ENCODE measurements around the gene PSAP. TPM values are rescaled to one million over a fixed set of nuclear protein-coding genes. Genes with fewer than 3 reads are reported as not detected.

The PSAP gene
- total RNA-seq, 1 donor from 2014 or later, result 510 TPM

DNA sequence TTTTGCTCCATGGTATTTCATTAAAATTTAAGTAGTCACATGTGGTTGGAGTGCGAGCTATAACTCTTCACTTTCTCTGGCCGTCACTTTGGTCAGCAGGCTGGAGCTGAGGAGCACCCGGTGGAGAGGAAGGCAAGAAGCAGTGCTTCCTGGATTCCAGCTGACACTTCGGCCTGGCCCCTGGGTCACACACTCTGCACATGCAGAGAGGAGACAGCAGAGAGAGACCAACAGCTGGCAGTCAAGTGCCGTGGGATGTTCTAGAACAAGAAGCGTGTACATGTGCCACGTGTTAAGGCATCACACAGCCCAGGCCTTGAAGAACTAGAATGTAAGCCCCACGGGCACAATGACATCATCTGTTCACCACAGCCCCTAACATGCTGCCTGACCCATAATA lies 30.1 kb downstream of the PSAP start:
- Mint-ChIP-seq H3K36me3 (ENCODE audit: insufficient read depth) (peaks cover 18% of the 10 kb centered on the region), H3K4me3 (ENCODE audit: low read depth) (no peak overlapping the region), H3K4me1 (ENCODE audit: low read depth) (no peaks in the 10 kb centered on the region), H3K27me3 (no peaks in the 10 kb centered on the region), H3K9me3 (ENCODE audit: low read depth) (no peaks in the 10 kb centered on the region), H3K27ac (no peak overlapping the region)
- DNase-seq (ENCODE audit: low spot score, unreplicated experiment), result no peak
- TF ChIP-seq CTCF (IDR thresholded peaks at IDR 0.05; ENCODE audit: unreplicated experiment), result no peak

DNA sequence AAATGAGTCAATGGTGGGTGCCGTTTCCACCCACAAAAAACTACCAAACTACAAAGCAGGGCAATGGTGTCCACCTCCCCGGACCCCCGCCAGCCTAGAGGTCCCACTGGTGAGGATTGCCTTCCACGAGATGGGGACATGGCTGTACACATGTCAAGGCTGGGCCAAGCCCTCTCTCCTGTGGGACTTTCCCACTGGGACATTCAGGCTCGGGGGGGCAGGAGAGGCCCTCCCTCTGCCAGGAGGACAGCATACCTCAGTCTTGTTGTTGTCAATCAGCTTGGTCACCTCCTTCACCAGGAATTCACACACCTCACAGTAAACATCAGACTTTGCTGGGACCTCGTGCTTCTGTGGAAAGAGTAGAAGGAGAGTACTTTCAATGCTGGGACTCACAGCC lies 31.1 kb downstream of the PSAP start:
- TF ChIP-seq CTCF (IDR thresholded peaks at IDR 0.05; ENCODE audit: unreplicated experiment), result no peak
- H3K4me1 Mint-ChIP-seq (ENCODE audit: low read depth), result no peaks in the 10 kb centered on the region
- H3K27ac Mint-ChIP-seq, result no peak overlapping the region
- H3K27me3 Mint-ChIP-seq, result no peaks in the 10 kb centered on the region
- no peaks in the 10 kb centered on the region for H3K9me3 Mint-ChIP-seq (ENCODE audit: low read depth)
- H3K4me3 Mint-ChIP-seq (ENCODE audit: low read depth), result no peak overlapping the region
- H3K36me3 Mint-ChIP-seq (ENCODE audit: insufficient read depth), result peaks cover 20% of the 10 kb centered on the region
- DNase-seq (ENCODE audit: low spot score, unreplicated experiment), result no peak

GRCh38 chr10:71819441-71819861 lies 31.6 kb downstream of the PSAP start:
- H3K27ac Mint-ChIP-seq, result no peak overlapping the region
- H3K27me3 Mint-ChIP-seq, result no peaks in the 10 kb centered on the region
- H3K4me3 Mint-ChIP-seq (ENCODE audit: low read depth), result no peak overlapping the region
- DNase-seq (ENCODE audit: low spot score, unreplicated experiment), result no peak
- TF ChIP-seq CTCF (IDR thresholded peaks at IDR 0.05; ENCODE audit: unreplicated experiment), result no peak
- H3K36me3 Mint-ChIP-seq (ENCODE audit: insufficient read depth), result peaks cover 20% of the 10 kb centered on the region
- no peaks in the 10 kb centered on the region for H3K4me1 Mint-ChIP-seq (ENCODE audit: low read depth)
- H3K9me3 Mint-ChIP-seq (ENCODE audit: low read depth), result no peaks in the 10 kb centered on the region

- H3K4me3 Mint-ChIP-seq (ENCODE audit: low read depth), result no peak overlapping the region
These were observed 32.3 kb downstream of the PSAP start for GRCh38 chr10:71818674-71819260.

More at GRCh38 chr10:71818674-71819260, 32.3 kb downstream of the PSAP start:
- Mint-ChIP-seq H3K27ac (no peak overlapping the region), H3K36me3 (ENCODE audit: insufficient read depth) (peaks cover 20% of the 10 kb centered on the region), H3K9me3 (ENCODE audit: low read depth) (no peaks in the 10 kb centered on the region), H3K27me3 (no peaks in the 10 kb centered on the region), H3K4me1 (ENCODE audit: low read depth) (no peaks in the 10 kb centered on the region)
- no peak for DNase-seq (ENCODE audit: low spot score, unreplicated experiment)
- TF ChIP-seq CTCF (IDR thresholded peaks at IDR 0.05; ENCODE audit: unreplicated experiment), result no peak
